Muscle layer of duodenum (tissue), 2 donors: ENCODE results near the gene KRT1.

Experiments
- H3K27ac ChIP-seq: one replicate; pipeline ENCODE4 v1.7.0; 2013; ENCODE audit warnings: mild to moderate bottlenecking, low read length
- H3K27me3 ChIP-seq: one replicate; pipeline ENCODE4 v1.7.0; 2013; ENCODE audit warnings: low read depth, mild to moderate bottlenecking, control low read depth, low read length
- H3K36me3 ChIP-seq, 2 donors: one replicate each; pipeline ENCODE4 v1.7.0; 2013; ENCODE audit warnings: low read length in 2 of 2, control low read depth in 1 of 2, mild to moderate bottlenecking in 1 of 2; ENCODE audit not compliant: insufficient read depth in 2 of 2, control insufficient read depth in 1 of 2
- H3K4me1 ChIP-seq, 2 donors: one replicate each; pipeline ENCODE4 v1.7.0; 2013; ENCODE audit warnings: low read length in 2 of 2, mild to moderate bottlenecking in 2 of 2, control low read depth in 1 of 2, moderate library complexity in 1 of 2; ENCODE audit not compliant: insufficient read depth in 2 of 2, control insufficient read depth in 1 of 2
- H3K4me3 ChIP-seq, 2 donors: one replicate each; pipeline ENCODE4 v1.7.0; 2013; ENCODE audit warnings: low read length in 2 of 2, low read depth in 1 of 2, mild to moderate bottlenecking in 1 of 2
- H3K9me3 ChIP-seq, 2 donors: one replicate each; pipeline ENCODE4 v1.7.0; 2013; ENCODE audit warnings: low read length in 2 of 2, control low read depth in 1 of 2, mild to moderate bottlenecking in 1 of 2; ENCODE audit not compliant: control insufficient read depth in 1 of 2
- donor health status: healthy.

Gene KRT1

GRCh38 chr12:52680363-52680762 is at the start of gene KRT1:
Gene KRT1, minus strand, starts transcription at chr12:52680407. Its CDS starts 59 bp downstream, at chr12:52680348.
- Histone ChIP-seq H3K27ac (no peak within 1 kb of the TSS), H3K4me1 (peaks cover 0 to 3% of the 10 kb centered on the region in 2 donors), H3K27me3 (no peaks in the 10 kb centered on the region), H3K36me3 (no peaks in the 10 kb centered on the region), H3K9me3 (no peaks in the 10 kb centered on the region), H3K4me3 (no peak within 1 kb of the TSS)

- Histone ChIP-seq H3K4me3 (no peak overlapping the region), H3K9me3 (no peaks in the 10 kb centered on the region), H3K36me3 (no peaks in the 10 kb centered on the region), H3K27ac (no peak overlapping the region), H3K27me3 (no peaks in the 10 kb centered on the region), H3K4me1 (no peaks in the 10 kb centered on the region)
Observed at GRCh38 chr12:52729147-52729546, 48.9 kb upstream of the KRT1 start.

- Histone ChIP-seq H3K9me3 (no peaks in the 10 kb centered on the region), H3K36me3 (no peaks in the 10 kb centered on the region), H3K27me3 (no peaks in the 10 kb centered on the region), H3K27ac (no peak overlapping the region), H3K4me1 (no peaks in the 10 kb centered on the region), H3K4me3 (no peak overlapping the region)
Observed at GRCh38 chr12:52728374-52728773, 48.2 kb upstream of the KRT1 start.

GRCh38 chr12:52727037-52727436 is 46.8 kb upstream of the KRT1 start:
- no peaks in the 10 kb centered on the region for H3K36me3 ChIP-seq
- H3K27me3 ChIP-seq, result no peaks in the 10 kb centered on the region
- H3K4me3 ChIP-seq, result no peak overlapping the region
- H3K27ac ChIP-seq, result no peak overlapping the region
- H3K4me1 ChIP-seq, result no peaks in the 10 kb centered on the region
- no peaks in the 10 kb centered on the region for H3K9me3 ChIP-seq

GRCh38 chr12:52726451-52726850 is 46.2 kb upstream of the KRT1 start:
- H3K4me1 ChIP-seq, result no peaks in the 10 kb centered on the region
- no peak overlapping the region for H3K27ac ChIP-seq
- no peaks in the 10 kb centered on the region for H3K27me3 ChIP-seq
- H3K4me3 ChIP-seq, result no peak overlapping the region
- H3K9me3 ChIP-seq, result no peaks in the 10 kb centered on the region
- H3K36me3 ChIP-seq, result no peaks in the 10 kb centered on the region

- Histone ChIP-seq H3K9me3 (no peaks in the 10 kb centered on the region), H3K27ac (no peak overlapping the region), H3K36me3 (no peaks in the 10 kb centered on the region), H3K27me3 (no peaks in the 10 kb centered on the region), H3K4me3 (no peak overlapping the region), H3K4me1 (no peaks in the 10 kb centered on the region)
Observed at GRCh38 chr12:52724384-52724783, 44.2 kb upstream of the KRT1 start.

GRCh38 chr12:52722680-52723079 is 42.5 kb upstream of the KRT1 start:
- no peaks in the 10 kb centered on the region for H3K27me3 ChIP-seq

GRCh38 chr12:52721838-52722470 is 41.7 kb upstream of the KRT1 start:
- no peak overlapping the region for H3K4me3 ChIP-seq
- H3K4me1 ChIP-seq, result no peaks in the 10 kb centered on the region
- no peaks in the 10 kb centered on the region for H3K27me3 ChIP-seq
- no peaks in the 10 kb centered on the region for H3K9me3 ChIP-seq
- no peaks in the 10 kb centered on the region for H3K36me3 ChIP-seq
- no peak overlapping the region for H3K27ac ChIP-seq

More at GRCh38 chr12:52722680-52723079, 42.5 kb upstream of the KRT1 start:
- Histone ChIP-seq H3K9me3 (no peaks in the 10 kb centered on the region), H3K4me3 (no peak overlapping the region), H3K36me3 (no peaks in the 10 kb centered on the region), H3K27ac (no peak overlapping the region), H3K4me1 (no peaks in the 10 kb centered on the region)

GRCh38 chr12:52720365-52720886 is 40.2 kb upstream of the KRT1 start:
- H3K4me1 ChIP-seq, result no peaks in the 10 kb centered on the region
- H3K36me3 ChIP-seq, result no peaks in the 10 kb centered on the region
- no peak overlapping the region for H3K27ac ChIP-seq
- no peaks in the 10 kb centered on the region for H3K9me3 ChIP-seq
- peaks cover 6% of the 10 kb centered on the region for H3K27me3 ChIP-seq
- H3K4me3 ChIP-seq, result no peak overlapping the region

GRCh38 chr12:52716061-52716460 is 35.9 kb upstream of the KRT1 start:
- Histone ChIP-seq H3K9me3 (no peaks in the 10 kb centered on the region), H3K36me3 (no peaks in the 10 kb centered on the region), H3K4me3 (no peak overlapping the region), H3K27ac (no peak overlapping the region), H3K4me1 (peaks cover 0 to 8% of the 10 kb centered on the region in 2 donors), H3K27me3 (peaks cover 29% of the 10 kb centered on the region)

- Histone ChIP-seq H3K4me1 (peaks cover 0 to 8% of the 10 kb centered on the region in 2 donors), H3K27ac (no peak overlapping the region), H3K36me3 (no peaks in the 10 kb centered on the region), H3K27me3 (peaks cover 29% of the 10 kb centered on the region), H3K9me3 (no peaks in the 10 kb centered on the region), H3K4me3 (no peak overlapping the region)
Observed at GRCh38 chr12:52715416-52715815, 35.2 kb upstream of the KRT1 start.

GRCh38 chr12:52714887-52715281 is 34.7 kb upstream of the KRT1 start:
- H3K36me3 ChIP-seq, result no peaks in the 10 kb centered on the region
- peaks cover 29% of the 10 kb centered on the region for H3K27me3 ChIP-seq
- no peaks in the 10 kb centered on the region for H3K9me3 ChIP-seq
- no peak overlapping the region for H3K27ac ChIP-seq
- peaks cover 0 to 8% of the 10 kb centered on the region in 2 donors for H3K4me1 ChIP-seq
- H3K4me3 ChIP-seq, result no peak overlapping the region
